ENCODE measurements around the gene MTA1. TPM values are rescaled to one million over a fixed set of nuclear protein-coding genes. Genes with fewer than 3 reads are reported as not detected.

The MTA1 gene
- total RNA-seq, 1 donor from 2014 or later = 192 TPM

- H3K9me3 ChIP-seq (replicated peaks) = no peaks in the 10 kb centered on the region
- H3K27me3 ChIP-seq (ENCODE audit: low read depth) = no peaks in the 10 kb centered on the region
- no peak for DNase-seq
- peaks cover 15% of the 10 kb centered on the region for H3K36me3 ChIP-seq
- H3K4me1 ChIP-seq = peaks cover 2% of the 10 kb centered on the region
- no peak overlapping the region for H3K4me3 ChIP-seq
- TF ChIP-seq CTCF (IDR thresholded peaks at IDR 0.05; ENCODE audit: borderline replicate concordance) = no peak
- no peak overlapping the region for H3K27ac ChIP-seq (replicated peaks)
- intact Hi-C loops (cut with micrococcal nuclease) = no loop called here
Observed at GRCh38 chr14:105392131-105393090, 27.2 kb upstream of the MTA1 start.

- H3K27ac ChIP-seq (replicated peaks) = no peak overlapping the region
- H3K36me3 ChIP-seq = peaks cover 9% of the 10 kb centered on the region
- TF ChIP-seq CTCF (IDR thresholded peaks at IDR 0.05; ENCODE audit: borderline replicate concordance) = no peak
- no peak overlapping the region for H3K4me3 ChIP-seq
- no peaks in the 10 kb centered on the region for H3K9me3 ChIP-seq (replicated peaks)
- DNase-seq = peak; percentile 14
- intact Hi-C loops (cut with micrococcal nuclease) = no loop called here
- H3K4me1 ChIP-seq = peaks cover 10% of the 10 kb centered on the region
- no peaks in the 10 kb centered on the region for H3K27me3 ChIP-seq (ENCODE audit: low read depth)
Observed at GRCh38 chr14:105393151-105393550, 26.5 kb upstream of the MTA1 start.

GRCh38 chr14:105394714-105395537 lies 24.7 kb upstream of the MTA1 start:
- no peak overlapping the region for H3K4me3 ChIP-seq
- intact Hi-C loops (cut with micrococcal nuclease) = no loop called here
- H3K9me3 ChIP-seq (replicated peaks) = no peaks in the 10 kb centered on the region
- no peak for DNase-seq
- TF ChIP-seq CTCF (IDR thresholded peaks at IDR 0.05; ENCODE audit: borderline replicate concordance) = no peak
- no peak overlapping the region for H3K27ac ChIP-seq (replicated peaks)
- H3K36me3 ChIP-seq = peaks cover 15% of the 10 kb centered on the region
- peaks cover 26% of the 10 kb centered on the region for H3K4me1 ChIP-seq
- no peaks in the 10 kb centered on the region for H3K27me3 ChIP-seq (ENCODE audit: low read depth)

GRCh38 chr14:105395538-105395854 lies 24.1 kb upstream of the MTA1 start:
- Histone ChIP-seq H3K4me1 (peaks cover 30% of the 10 kb centered on the region), H3K9me3 (replicated peaks) (no peaks in the 10 kb centered on the region), H3K36me3 (peaks cover 20% of the 10 kb centered on the region), H3K27me3 (ENCODE audit: low read depth) (no peaks in the 10 kb centered on the region), H3K4me3 (no peak overlapping the region), H3K27ac (replicated peaks) (no peak overlapping the region)
- intact Hi-C loops (cut with micrococcal nuclease) = no loop called here
- TF ChIP-seq CTCF (IDR thresholded peaks at IDR 0.05; ENCODE audit: borderline replicate concordance) = no peak
- DNase-seq = no peak

- peak; percentile 17 for DNase-seq
- Histone ChIP-seq H3K36me3 (peaks cover 27% of the 10 kb centered on the region), H3K27ac (replicated peaks) (peak overlapping the region; percentile 97), H3K4me1 (peaks cover 30% of the 10 kb centered on the region), H3K9me3 (replicated peaks) (peaks cover 10% of the 10 kb centered on the region), H3K4me3 (peak overlapping the region; percentile 96), H3K27me3 (ENCODE audit: low read depth) (no peaks in the 10 kb centered on the region)
- intact Hi-C loops (cut with micrococcal nuclease) = no loop called here
- TF ChIP-seq CTCF (IDR thresholded peaks at IDR 0.05; ENCODE audit: borderline replicate concordance) = no peak
Observed at GRCh38 chr14:105397350-105397931, 22.2 kb upstream of the MTA1 start.

Measured in left ventricle myocardium inferior (tissue), 1 donor.